Medulla oblongata (tissue), 1 donor: ENCODE results near the gene NCBP2L.

Experiments
- DNase-seq: peaks from one replicate; pipeline ENCODE4 v3.0.0-alpha.2; 2015; ENCODE audit errors: extremely low spot score

Gene NCBP2L

DNA sequence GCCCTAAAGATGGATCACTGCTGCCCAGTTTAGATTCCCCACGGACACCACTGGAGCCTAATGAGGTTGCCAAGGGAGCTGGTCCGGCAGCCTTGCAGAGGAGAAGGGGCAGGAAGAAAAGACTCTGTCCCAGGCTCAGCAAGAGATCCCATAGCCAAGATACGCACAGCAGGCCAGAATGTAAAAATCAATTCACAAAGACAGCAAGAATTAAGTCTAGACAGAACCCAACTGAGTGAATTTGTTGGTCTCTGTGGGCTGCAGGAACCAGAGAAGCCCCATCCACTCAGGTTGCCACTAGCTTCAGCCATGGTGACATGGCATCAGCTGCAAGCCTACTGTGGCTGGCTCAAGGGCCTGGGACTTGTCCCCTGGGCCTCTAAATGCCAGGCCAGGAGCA lies 24.8 kb upstream of the NCBP2L start:
- no peak for DNase-seq

DNA sequence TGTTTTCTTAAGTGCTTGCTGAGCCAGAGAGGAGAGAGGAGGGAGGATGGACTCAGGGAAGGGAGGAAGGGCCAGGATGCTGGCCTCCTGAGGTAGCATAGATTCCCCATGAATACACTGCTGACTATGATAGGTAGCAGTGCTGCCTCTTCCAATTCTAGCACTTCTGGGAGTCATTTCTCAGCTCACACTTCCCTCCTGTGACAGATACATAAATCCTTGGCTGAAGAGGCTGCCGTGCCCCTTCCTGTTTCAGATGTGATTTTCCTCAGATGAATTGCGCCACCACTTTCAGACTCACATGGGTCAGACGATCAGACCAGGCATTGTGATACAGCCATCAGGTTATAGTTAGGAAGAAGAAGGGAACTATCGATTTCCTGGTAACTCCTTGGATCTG lies 24.3 kb upstream of the NCBP2L start:
- DNase-seq: no peak

DNA sequence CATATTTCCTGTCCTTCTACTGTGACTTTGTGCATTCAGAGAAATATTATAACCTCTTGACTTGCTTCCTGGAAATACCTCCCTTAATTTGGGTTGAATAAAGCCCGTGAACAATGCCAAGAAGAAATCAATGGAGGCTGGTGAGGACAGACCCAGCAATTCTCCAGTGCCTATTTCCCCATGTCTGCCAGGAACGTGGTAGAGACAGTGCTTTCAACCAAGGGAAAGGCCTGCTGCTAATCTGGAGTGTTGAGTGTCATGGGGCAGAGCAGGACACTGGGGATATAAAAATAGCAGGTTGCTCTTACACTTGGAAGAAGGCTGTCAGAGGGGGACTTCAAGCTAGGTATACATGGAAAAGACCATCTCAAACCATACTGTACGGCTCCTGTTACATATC lies 21.8 kb upstream of the NCBP2L start:
- no peak for DNase-seq

DNA sequence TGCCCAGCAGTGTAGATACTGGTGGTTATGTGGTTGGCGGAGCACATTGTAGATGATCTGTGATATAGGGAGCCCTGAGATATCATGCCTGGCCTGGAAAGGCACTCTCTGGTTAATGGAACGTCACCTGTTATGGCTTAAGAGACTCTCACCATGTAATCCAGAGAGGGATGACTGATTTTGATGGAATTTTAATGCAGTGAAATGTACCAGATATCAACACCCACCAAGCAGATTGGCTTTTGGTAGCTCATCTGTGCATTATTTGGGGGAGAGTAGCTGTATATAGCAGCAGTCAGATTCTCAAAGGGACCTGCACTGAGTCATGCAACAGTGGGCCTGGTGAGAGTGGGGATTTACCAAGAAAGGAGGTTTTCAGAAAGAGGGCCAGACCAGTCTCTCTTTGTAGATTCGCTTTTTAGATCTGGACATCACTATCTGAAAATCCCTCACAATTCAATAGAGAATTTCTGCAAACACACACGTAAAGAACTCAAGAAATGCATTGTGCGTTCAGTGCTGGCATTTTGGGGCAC lies 19.2 kb upstream of the NCBP2L start:
- DNase-seq: no peak

DNA sequence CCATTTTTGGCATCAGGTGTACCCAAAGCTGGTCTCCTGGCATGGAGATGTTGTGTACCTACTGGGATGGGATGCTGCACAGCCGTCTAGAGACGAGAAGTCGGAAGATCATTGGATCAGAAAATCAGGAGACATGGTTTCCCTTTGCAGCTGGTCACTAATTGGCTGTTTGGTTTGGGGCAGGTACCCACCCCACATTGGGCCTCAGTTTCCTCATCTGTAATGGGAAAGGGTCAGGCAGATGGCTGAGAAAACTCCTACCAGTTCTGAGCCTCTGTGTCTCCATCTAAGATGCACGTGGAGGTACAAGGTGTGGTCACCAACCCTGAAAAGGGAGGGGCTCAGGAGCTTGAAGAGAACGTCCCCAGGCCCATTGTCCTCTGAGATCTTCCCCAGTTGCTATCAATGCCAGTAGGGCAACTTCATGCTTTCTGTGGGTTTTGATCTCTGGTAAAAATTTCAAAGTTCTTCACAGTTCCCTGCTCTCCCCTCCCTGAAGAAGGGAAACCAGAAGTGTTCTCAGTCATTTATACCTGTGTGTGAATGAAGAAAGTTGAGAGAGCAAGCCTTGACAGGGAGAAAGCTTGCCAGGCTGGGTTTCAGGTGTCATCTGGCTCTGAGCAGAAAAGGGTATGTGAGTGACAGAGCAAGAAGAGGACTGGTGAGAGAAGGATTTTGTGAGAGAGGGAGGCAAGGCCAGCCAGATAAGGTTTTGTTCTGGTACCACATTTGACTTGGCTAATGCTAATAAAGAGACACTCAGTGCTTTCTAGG lies 17.0 kb upstream of the NCBP2L start:
- no peak for DNase-seq

DNA sequence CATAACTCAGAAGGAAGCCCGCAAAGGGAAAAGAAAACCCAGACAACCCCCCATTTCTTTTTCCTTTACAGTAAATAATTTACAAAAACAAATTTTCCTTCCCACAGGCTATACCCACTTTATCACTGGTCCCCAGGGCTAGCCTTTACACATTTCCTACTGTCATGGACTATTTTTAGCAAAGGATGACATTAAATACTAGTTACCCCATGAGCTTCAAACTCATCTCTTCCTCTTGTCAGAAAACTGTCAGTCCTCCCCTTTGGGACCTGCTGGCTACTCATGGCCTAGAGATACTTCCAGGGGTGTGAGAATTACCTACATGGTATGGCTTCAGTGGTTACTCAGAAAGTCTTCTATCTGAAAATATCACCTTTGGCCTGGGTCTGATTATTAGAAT lies 13.9 kb upstream of the NCBP2L start:
- DNase-seq: no peak

DNA sequence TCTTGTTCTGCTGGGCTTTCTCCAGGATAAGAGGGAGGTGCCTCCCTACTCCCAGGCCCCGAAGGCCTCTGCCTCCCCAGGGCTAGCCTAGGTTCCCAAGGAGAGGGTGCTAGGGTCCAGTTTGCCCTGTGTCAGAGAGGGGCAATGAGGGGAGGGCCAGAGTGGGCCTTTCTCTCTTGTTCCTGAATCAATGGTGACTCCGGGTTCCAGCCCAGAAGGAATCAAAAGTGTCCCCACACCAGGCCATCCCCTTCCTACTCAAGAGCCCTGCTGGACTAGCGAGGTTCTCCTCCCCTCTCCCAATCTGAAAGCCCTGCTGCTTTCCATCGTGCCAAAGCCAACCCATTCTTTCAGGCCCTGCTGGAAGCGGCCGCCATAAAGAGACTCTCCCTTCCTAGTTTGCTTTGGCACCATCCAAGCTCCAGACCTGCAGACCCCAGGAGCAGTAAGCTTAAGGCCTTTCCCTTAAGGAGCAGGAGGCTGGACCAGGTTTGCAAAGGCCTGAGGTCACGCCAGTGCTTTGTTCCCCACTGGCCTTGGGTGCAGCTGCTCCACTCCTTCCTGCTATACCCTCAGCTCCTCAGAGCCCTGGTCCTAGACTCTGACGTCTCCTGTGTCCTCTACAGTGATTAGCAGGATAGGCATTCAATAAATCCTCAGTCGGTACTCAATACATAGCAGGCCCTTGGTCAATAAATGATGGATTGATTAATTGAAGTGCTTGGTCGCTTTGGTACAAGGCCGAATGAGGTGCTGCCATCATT lies 12.5 kb upstream of the NCBP2L start:
- no peak for DNase-seq

DNA sequence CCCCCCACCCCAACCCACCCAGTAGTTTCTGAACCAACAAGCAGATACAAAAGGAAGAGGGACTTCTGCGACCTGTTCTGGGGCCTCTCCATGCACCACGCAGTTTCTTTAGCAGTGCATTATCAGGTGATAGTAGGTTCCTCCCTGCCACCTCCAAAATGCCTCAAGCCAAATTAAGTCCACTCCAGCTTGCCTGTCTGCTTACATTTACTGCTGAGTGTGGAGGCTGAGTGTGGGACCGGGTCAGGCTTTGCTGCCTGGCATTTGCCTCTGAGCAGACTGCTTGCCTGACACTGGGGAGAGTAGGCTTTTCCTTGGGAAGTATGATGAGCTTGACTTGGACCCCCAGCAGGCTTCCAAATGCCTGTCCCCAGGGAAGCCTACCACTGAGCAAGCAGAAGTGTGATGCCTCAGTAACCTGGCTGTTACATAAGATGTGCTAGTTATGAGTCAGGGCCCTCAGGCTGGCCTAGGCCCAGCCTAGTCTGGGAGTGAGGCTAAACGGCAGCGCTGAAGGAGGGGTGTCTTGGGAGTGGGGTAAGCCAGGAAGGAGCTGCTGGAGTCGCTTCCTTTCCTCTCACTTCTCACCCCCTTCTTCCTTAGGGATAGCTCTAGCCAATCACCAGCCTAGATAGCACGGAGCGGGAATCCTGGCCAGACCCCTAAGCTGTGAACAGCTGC lies 10.9 kb upstream of the NCBP2L start:
- DNase-seq: no peak

DNA sequence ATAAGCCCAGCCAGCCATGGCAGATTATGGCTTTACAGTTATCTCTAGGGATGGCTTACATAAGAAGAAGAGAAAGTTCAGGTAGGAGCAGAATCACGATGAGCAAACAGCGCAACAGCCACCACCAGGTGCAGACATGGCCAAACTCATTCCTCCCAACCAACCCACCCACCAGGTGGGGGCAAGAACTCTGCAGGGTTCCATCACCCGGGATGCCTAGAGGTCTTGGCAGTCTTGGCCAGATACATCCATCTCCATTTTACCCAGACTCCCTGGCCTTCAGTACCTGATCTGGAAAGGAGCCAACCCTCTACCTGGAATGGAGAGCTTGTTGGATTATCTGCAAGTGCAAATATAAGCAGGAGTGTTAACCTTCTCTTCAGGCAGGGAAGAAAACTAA lies 9.5 kb upstream of the NCBP2L start:
- DNase-seq: no peak

DNA sequence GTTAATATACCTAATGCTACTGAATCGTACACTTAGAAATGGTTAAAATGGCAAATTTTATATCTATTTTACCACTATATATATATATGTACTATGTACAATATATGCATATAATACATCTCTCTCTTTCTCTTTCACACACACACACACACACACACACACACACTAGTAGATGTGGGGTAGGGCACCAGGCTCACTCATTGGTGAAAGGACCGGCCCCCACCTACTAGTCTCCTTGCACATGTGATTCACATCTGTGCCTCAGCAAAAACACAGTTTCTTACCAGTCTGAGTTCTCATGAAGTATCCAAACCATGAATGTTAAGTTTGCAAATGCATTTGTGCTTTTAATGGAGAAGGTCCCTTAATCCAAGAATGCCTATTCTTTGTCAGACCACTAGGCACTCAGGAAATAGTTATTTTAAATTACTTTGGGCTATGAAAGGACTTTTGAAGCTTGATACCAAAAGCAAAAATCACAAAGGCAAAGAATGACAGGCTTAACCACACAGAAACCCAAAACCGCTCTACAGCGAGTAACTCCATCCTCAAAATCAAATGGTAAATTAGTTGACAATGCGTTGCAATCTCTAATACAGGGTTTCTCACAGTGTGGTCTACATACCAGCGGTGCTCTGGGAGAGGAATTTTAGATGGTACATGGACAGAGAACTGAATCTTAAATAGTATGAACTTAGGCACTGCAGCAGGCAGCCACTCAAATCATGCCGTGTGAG lies 7.8 kb upstream of the NCBP2L start:
- no peak for DNase-seq

DNA sequence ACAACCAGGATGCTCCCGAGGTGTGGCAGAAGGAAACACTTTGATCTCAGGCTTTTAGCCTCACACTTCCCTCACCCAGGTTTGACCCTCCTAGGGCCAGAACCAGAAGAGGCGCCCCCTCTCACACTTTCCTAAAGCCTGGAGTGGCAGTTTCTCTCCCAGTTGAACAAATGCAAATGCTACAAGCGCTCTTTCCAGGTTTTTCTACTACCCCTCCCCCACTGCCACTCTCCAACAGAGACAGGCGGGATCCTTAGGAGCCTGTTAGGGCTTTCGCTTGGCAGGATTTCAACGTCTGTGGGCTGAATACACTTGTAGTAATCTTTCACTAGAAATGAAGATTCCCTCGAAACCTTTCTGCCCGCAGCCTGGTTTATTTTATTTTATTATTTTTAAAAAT lies 4.3 kb upstream of the NCBP2L start:
- DNase-seq: no peak

DNA sequence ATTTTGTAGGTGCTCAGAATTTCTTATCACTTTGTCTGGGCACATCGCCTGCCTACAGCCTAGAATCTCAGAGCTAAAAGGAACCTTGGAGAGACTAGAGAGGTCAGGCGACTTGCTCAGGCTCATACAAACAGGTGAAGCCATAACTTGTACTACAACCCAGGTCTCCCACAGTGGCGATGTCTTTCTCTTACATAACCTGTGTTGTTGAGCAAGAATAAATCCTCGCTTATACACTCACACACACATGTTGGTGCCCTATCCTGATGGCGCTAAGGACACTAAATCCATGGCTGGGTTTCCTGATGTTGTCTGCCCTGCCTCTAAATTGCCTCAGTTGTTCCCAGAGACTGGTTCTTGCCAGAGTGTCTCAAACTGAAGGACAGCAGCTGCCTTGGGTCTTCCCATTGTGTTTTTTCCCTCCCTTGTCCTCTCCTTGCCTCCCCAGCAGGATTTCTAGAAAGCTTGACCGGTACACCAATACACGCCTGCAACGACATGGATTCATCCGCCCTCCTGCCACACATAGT lies 3.6 kb upstream of the NCBP2L start:
- no peak for DNase-seq

DNA sequence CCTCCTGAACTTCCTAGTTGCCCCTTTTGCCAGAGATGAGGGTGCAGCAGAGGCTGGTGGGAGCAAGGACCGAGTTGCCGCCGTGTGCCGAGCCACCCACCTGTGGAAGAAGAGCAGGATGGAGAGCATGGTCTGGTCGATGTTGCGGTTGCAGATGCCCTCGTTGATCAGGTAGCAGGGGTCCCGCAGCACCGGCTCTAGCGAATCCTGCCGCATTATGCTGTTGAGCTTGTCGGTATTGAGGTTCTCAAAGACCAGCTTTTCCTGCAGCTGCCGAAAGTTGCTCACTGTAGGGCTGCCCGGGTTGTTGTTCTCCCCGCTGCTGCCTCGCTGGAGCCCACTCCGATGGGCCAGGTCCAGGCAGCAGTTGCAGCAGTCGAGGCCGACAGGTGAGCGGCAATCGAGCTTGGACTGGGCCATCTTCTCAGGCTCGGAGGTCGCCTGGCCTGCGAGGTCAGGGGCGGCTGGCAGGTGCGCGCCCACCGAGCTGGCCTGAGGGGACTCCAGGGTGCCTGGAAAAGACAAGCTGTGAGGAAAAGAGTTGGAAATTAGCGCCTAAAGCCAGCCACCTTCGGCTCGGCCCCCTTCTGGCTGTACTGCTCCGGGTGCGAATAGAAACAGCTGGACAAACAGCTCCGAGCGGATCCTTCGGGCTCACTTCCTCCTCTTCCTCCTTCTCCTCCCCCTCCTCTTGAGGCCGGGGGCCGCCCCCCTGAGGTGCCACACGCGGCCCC lies 2.4 kb upstream of the NCBP2L start:
- DNase-seq: no peak

DNA sequence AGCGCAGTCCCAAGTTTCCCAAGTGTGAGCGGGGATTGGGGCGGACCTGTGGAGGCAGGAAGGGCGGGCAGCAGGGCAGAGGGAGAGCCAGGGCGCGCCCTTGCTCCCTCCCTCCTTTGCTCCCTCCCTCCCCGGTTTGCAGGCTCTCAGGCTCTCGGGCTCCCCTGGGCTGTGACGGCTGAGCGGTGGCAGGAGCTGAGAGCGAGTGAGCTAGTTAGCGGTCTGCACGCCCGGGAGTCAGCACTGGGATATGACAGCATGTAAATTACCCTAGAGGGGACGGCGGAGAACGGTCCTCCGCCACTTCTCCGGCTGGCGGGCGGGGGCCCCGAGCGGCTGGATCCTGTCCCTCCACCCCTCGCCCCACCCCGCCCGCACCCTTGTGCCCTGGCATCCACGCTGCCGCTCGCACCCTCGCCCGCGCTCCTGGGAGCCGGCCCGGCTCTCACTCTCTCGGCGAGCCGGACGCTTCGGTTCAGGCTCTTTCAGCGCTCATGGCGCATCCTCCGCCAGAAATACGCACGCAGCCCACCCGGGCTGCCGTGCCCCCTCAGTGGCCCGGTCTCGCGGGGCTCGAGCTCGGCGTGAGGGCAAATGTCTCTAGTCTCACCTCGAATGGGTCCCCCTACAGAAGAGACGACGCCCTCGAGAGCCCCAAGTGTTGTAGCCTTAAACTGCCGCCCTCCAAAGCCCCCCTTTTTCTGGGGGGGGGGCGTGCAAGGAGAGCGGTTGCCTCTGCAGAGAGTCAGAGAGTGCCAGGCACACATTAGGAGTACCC lies 1.6 kb upstream of the NCBP2L start, which contains the start of gene TSC22D3:
TSS of gene TSC22D3 (minus strand) at position 54 of the 778 bp plus-strand sequence. CDS start 368 bp downstream, outside the sequence.
- peak; percentile 68 for DNase-seq

DNA sequence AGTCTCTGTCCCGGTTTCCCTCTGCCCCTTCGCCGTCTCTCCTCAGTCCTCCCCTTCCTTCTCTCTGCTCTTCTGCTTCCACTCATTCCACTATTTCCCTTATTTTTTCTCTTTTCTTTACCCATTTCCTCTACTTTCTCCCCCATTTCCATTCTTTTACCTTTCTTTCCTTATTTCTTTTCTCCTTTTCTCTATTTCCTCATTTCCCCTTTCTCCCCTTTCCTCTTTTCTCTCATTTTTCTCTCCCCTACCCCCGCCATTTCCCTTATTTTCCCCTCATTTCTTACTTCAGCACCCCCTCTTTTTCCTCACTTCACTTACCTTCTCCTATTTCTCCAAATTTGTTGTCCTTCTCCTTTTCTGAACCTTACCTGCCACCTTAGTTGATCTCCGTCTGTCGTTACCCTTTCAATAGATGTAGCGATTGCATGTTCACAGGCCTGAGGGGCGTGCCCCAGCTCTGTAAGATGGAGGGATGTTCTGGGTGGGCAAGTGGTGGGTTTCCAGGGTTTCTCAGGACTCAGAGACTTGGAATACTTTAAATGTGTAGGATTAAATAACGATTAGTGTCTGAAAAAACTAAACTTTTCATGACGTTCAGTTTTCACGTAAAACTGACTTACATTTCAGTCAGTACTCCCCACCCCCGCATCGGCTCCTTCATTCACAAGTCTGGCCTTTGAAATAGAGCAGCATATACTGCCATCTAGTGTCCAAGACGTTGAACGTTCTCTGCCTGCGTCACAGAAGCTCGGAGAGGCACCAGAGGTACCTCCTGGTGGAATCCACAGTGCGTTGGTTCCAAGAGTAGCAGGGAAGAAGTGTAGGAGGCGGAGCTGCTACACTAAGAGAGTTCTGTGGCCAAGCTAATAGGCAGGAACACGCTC lies 641 bp upstream of the NCBP2L start:
- DNase-seq: peak; percentile 89

DNA sequence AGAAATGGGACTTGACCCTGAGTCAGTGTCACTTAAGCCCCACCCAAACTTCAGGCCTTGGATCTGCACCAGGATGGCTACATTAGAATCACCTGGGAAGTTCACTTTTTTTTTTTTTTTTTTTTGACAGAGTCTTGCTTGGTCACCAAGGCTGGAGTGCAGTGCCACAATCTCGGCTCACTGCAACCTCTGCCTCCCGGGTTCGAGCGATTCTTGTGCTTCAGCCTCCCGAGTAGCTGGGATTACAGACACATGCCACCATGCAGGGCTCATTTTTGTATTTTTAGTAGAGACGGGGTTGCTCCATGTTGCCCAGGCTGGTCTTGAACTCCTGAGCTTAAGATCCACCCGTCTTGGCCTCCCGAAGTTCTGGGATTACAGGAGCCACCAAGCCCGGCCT lies 3.0 kb downstream of the NCBP2L start:
- no peak for DNase-seq

DNA sequence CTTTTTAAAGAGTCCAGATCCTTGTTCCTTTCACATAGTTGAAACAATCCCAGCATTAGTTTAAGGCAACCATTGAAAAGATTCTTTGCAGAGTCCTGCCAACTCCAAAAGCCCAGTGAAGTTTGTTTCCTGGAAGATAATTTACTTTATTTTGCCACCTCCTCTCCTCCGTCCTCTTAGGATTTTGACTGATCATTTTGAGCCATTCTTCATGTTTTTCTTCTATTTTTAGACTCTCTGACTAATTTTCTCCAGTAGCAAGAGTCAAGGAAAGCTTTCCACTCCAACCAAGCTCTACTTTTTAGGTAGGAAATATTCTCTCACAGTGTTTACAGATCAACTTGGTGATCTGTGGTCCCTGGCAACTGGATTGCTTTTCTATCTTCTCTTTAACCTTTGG lies 10.3 kb downstream of the NCBP2L start:
- DNase-seq: peak; percentile 4

DNA sequence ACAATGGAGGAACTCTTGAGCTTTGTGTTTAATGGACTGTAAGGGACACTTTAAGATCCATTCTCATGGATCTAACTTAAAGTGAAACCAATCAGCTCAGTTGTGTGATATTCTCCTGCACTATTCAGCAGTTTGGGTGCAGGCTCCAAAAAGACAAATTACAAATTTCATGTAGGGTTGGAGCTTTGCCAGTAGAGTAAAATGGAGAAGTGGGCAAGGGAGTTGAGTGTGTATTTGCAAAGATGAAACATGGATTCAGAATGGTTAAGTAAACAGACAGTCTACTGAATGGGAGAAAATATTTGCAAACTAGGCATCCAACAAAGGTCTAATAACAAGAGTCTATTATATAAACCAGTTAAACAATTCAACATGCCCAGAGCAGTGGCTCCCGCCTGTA lies 26.9 kb downstream of the NCBP2L start:
- DNase-seq: no peak

DNA sequence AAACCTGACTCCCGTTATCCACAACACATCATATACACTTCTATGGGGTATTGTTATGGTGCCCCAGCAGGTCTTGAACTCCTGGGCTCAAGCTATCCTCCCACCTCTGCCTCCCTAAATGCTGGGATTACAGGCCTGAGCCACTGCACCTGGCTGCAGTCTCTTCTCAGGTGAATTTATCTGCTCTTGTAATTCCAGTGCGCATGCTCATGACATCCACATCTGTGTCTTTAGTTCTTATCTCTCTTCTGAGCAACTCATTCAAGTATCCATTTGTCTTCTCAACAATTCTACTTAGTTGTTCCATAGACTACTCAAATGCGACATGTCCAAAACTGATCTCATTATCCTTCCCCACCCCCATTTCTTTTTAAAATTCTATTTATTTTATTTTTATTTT lies 27.6 kb downstream of the NCBP2L start:
- DNase-seq: no peak
